NCI-H2081 treated with DMSO at 0.1 percent for 48 hours (cell line): ENCODE measurements around the gene GPR42.
"Not testable (repeated sequence)": the region's sequence is repeated elsewhere in the genome, so short reads cannot be mapped to it uniquely, and the experiment has no call there.

ENCODE experiments used
- DNase-seq: peaks from one replicate; lab custom pipeline; 2025; lab: John Stamatoyannopoulos, UW

GPR42 gene

GRCh38 chr19:35347171-35347929 is 23.5 kb upstream of the GPR42 start, which contains the start of gene FFAR1:
TSS of gene FFAR1 (plus strand) at chr19:35347902. CDS start at chr19:35351552, 3,650 bp downstream.
- DNase-seq = no peak

GRCh38 chr19:35347930-35348298 is 23.0 kb upstream of the GPR42 start:
- no peak for DNase-seq

GRCh38 chr19:35348911-35349611 is 21.8 kb upstream of the GPR42 start:
- no peak for DNase-seq

GRCh38 chr19:35349614-35350521 is 21.0 kb upstream of the GPR42 start:
- no peak for DNase-seq

GRCh38 chr19:35350591-35350990 is 20.3 kb upstream of the GPR42 start:
- no peak for DNase-seq

GRCh38 chr19:35351411-35352176 is 19.3 kb upstream of the GPR42 start:
- no peak for DNase-seq

GRCh38 chr19:35352177-35352447 is 18.8 kb upstream of the GPR42 start:
- DNase-seq = no peak

GRCh38 chr19:35352448-35353304 is 18.2 kb upstream of the GPR42 start:
- DNase-seq = no peak

- DNase-seq = no peak
Observed at GRCh38 chr19:35353635-35354034, 17.2 kb upstream of the GPR42 start.

- no peak for DNase-seq
Observed at GRCh38 chr19:35354898-35355297, 16.0 kb upstream of the GPR42 start.

GRCh38 chr19:35355791-35356460 is 14.9 kb upstream of the GPR42 start:
- no peak for DNase-seq

GRCh38 chr19:35357867-35358573 is 12.8 kb upstream of the GPR42 start, which contains the start of gene FFAR3:
TSS of gene FFAR3 (plus strand) at chr19:35358460. CDS start at chr19:35358891, 431 bp downstream.
- no peak for DNase-seq

GRCh38 chr19:35358834-35359233 is 12.0 kb upstream of the GPR42 start:
- DNase-seq = not testable (repeated sequence)

GRCh38 chr19:35359395-35359794 is 11.5 kb upstream of the GPR42 start:
- not testable (repeated sequence) for DNase-seq

GRCh38 chr19:35360081-35360480 is 10.8 kb upstream of the GPR42 start:
- DNase-seq = not testable (repeated sequence)

GRCh38 chr19:35360880-35361420 is 9.9 kb upstream of the GPR42 start:
- no peak for DNase-seq

- no peak for DNase-seq
Observed at GRCh38 chr19:35362261-35363000, 8.4 kb upstream of the GPR42 start.

- no peak for DNase-seq
Observed at GRCh38 chr19:35363001-35363590, 7.8 kb upstream of the GPR42 start.
